ENCODE results near the gene FAM171A1.
"Not testable (repeated sequence)": the region's sequence is repeated elsewhere in the genome, so short reads cannot be mapped to it uniquely, and the experiment has no call there.

FAM171A1 gene

GRCh38 chr10:15208221-15208620 is 162.9 kb downstream of the FAM171A1 start:
- no peak for DNase-seq (ENCODE audit: low spot score)

- DNase-seq (ENCODE audit: low spot score) = not testable (repeated sequence)
Measured at GRCh38 chr10:15207410-15207809, 163.7 kb downstream of the FAM171A1 start.

- DNase-seq (ENCODE audit: low spot score) = no peak
Measured at GRCh38 chr10:15202639-15203038, 168.4 kb downstream of the FAM171A1 start.

- DNase-seq (ENCODE audit: low spot score) = not testable (repeated sequence)
Measured at GRCh38 chr10:15202301-15202621, 168.8 kb downstream of the FAM171A1 start.

- no peak for DNase-seq (ENCODE audit: low spot score)
Measured at GRCh38 chr10:15201589-15202300, 169.3 kb downstream of the FAM171A1 start.

- no peak for DNase-seq (ENCODE audit: low spot score)
Measured at GRCh38 chr10:15200626-15201025, 170.5 kb downstream of the FAM171A1 start.

GRCh38 chr10:15197911-15198310 is 173.2 kb downstream of the FAM171A1 start:
- DNase-seq (ENCODE audit: low spot score) = no peak

- DNase-seq (ENCODE audit: low spot score) = no peak
Measured at GRCh38 chr10:15197276-15197675, 173.8 kb downstream of the FAM171A1 start.

- no peak for DNase-seq (ENCODE audit: low spot score)
Measured at GRCh38 chr10:15196021-15196834, 174.9 kb downstream of the FAM171A1 start.

GRCh38 chr10:15189133-15189885 is 181.8 kb downstream of the FAM171A1 start:
- DNase-seq (ENCODE audit: low spot score) = no peak

GRCh38 chr10:15188603-15189002 is 182.5 kb downstream of the FAM171A1 start:
- no peak for DNase-seq (ENCODE audit: low spot score)

GRCh38 chr10:15183689-15184481 is 187.2 kb downstream of the FAM171A1 start:
- no peak for DNase-seq (ENCODE audit: low spot score)

- no peak for DNase-seq (ENCODE audit: low spot score)
Measured at GRCh38 chr10:15182540-15183207, 188.4 kb downstream of the FAM171A1 start.

GRCh38 chr10:15181576-15182156 is 189.4 kb downstream of the FAM171A1 start:
- no peak for DNase-seq (ENCODE audit: low spot score)

GRCh38 chr10:15180736-15181135 is 190.4 kb downstream of the FAM171A1 start:
- no peak for DNase-seq (ENCODE audit: low spot score)

- DNase-seq (ENCODE audit: low spot score) = no peak
Measured at GRCh38 chr10:15176269-15176668, 194.8 kb downstream of the FAM171A1 start.

- no peak for DNase-seq (ENCODE audit: low spot score)
Measured at GRCh38 chr10:15175587-15175986, 195.5 kb downstream of the FAM171A1 start.

- no peak for DNase-seq (ENCODE audit: low spot score)
Measured at GRCh38 chr10:15172306-15172840, 198.7 kb downstream of the FAM171A1 start.

- no peak for DNase-seq (ENCODE audit: low spot score)
Measured at GRCh38 chr10:15169555-15170401, 201.3 kb downstream of the FAM171A1 start.
